Fibroblast of skin of back (primary cell): ENCODE measurements around the gene SLC28A3. TPM values are rescaled to one million over a fixed set of nuclear protein-coding genes. Genes with fewer than 3 reads are reported as not detected.
"Not testable (repeated sequence)": the region's sequence is repeated elsewhere in the genome, so short reads cannot be mapped to it uniquely, and the experiment has no call there.

Experiments used
- DNase-seq: peaks from one replicate; pipeline ENCODE4 v3.0.0-alpha.2; 2013
- polyA plus RNA-seq, 2 experiments: library from polyadenylated mRNA; unstranded; fragments of 120-200 nt; gene quantifications; one replicate each; pipeline ENCODE4 v1.2.1, GENCODE V29; 2013; ENCODE audit not compliant: insufficient read length in 2 of 2

Gene SLC28A3
- polyA plus RNA-seq (2013, experiment 1 of 2; ENCODE audit: insufficient read length), result 0.38 TPM
- polyA plus RNA-seq (2013, experiment 2 of 2; ENCODE audit: insufficient read length), result 0.32 TPM

- DNase-seq, result no peak
Observed at GRCh38 chr9:84340535-84340934, at the start of gene SLC28A3. SLC28A3 (minus strand) TSS chr9:84340758; CDS start chr9:84340633, 125 bp downstream.

GRCh38 chr9:84390254-84390653, 49.7 kb upstream of the SLC28A3 start:
- DNase-seq, result peak; percentile 20

- DNase-seq, result no peak
Observed at GRCh38 chr9:84387821-84388220, 47.3 kb upstream of the SLC28A3 start.

- no peak for DNase-seq
Observed at GRCh38 chr9:84386753-84387152, 46.2 kb upstream of the SLC28A3 start.

- no peak for DNase-seq
Observed at GRCh38 chr9:84385386-84386040, 45.0 kb upstream of the SLC28A3 start.

- DNase-seq, result no peak
Observed at GRCh38 chr9:84384617-84385016, 44.1 kb upstream of the SLC28A3 start.

- DNase-seq, result no peak
Observed at GRCh38 chr9:84383178-84383577, 42.6 kb upstream of the SLC28A3 start.

- DNase-seq, result no peak
Observed at GRCh38 chr9:84382720-84383119, 42.2 kb upstream of the SLC28A3 start.

- DNase-seq, result no peak
Observed at GRCh38 chr9:84381508-84381907, 41.0 kb upstream of the SLC28A3 start.

GRCh38 chr9:84379740-84380139, 39.2 kb upstream of the SLC28A3 start:
- DNase-seq, result no peak

GRCh38 chr9:84375954-84376353, 35.4 kb upstream of the SLC28A3 start:
- no peak for DNase-seq

GRCh38 chr9:84374516-84374915, 34.0 kb upstream of the SLC28A3 start:
- DNase-seq, result no peak

- no peak for DNase-seq
Observed at GRCh38 chr9:84374013-84374412, 33.5 kb upstream of the SLC28A3 start.

GRCh38 chr9:84371737-84372136, 31.2 kb upstream of the SLC28A3 start:
- DNase-seq, result peak; percentile 59

- no peak for DNase-seq
Observed at GRCh38 chr9:84368601-84369000, 28.0 kb upstream of the SLC28A3 start.

GRCh38 chr9:84367726-84368125, 27.2 kb upstream of the SLC28A3 start:
- not testable (repeated sequence) for DNase-seq

GRCh38 chr9:84366683-84367082, 26.1 kb upstream of the SLC28A3 start:
- DNase-seq, result no peak

GRCh38 chr9:84364894-84365490, 24.4 kb upstream of the SLC28A3 start:
- DNase-seq, result not testable (repeated sequence)

- no peak for DNase-seq
Observed at GRCh38 chr9:84361645-84362044, 21.1 kb upstream of the SLC28A3 start.

GRCh38 chr9:84357275-84357674, 16.7 kb upstream of the SLC28A3 start:
- DNase-seq, result peak; percentile 27

GRCh38 chr9:84354035-84354434, 13.5 kb upstream of the SLC28A3 start:
- no peak for DNase-seq

GRCh38 chr9:84349671-84350070, 9.1 kb upstream of the SLC28A3 start:
- DNase-seq, result peak; percentile 18

GRCh38 chr9:84343111-84343521, 2.6 kb upstream of the SLC28A3 start:
- DNase-seq, result peak; percentile 92

GRCh38 chr9:84339962-84340361, 596 bp downstream of the SLC28A3 start:
- DNase-seq, result peak; percentile 30
